Activated CD8-positive, alpha-beta T cell treated with anti-CD3 and anti-CD28 coated beads for 36 hours (primary cell): ENCODE results near the gene CEP131. TPM values are rescaled to one million over a fixed set of nuclear protein-coding genes. Genes with fewer than 3 reads are reported as not detected.

Source experiments
- ATAC-seq: fragments of 200-7000 bp; cut with Tn5 transposase; one replicate; pipeline ENCODE4 v1.10.0; 2021; ENCODE audit warnings: mild to moderate bottlenecking, moderate library complexity
- CTCF ChIA-PET: fragments of 350-600 bp; sonication (Branson Sonifier 250); formaldehyde crosslinking; loops from one replicate; lab custom pipeline; 2021; ENCODE audit warnings: antibody characterized with exemption; lab: Charles Lee
- POLR2A ChIA-PET: fragments of 350-600 bp; sonication (Branson Sonifier 250); formaldehyde crosslinking; loops from one replicate; lab custom pipeline; 2021; ENCODE audit warnings: antibody characterized with exemption; lab: Charles Lee
- DNase-seq: peaks from one replicate; pipeline ENCODE4 v3.0.0-alpha.2; 2020
- H3K27ac Mint-ChIP-seq: one replicate; pipeline ENCODE4 v1.8.0; 2021; ENCODE audit warnings: mild to moderate bottlenecking, mixed read lengths
- H3K27me3 Mint-ChIP-seq: one replicate; pipeline ENCODE4 v1.8.0; 2021; ENCODE audit warnings: mixed read lengths
- H3K36me3 Mint-ChIP-seq: one replicate; pipeline ENCODE4 v1.8.0; 2021; ENCODE audit warnings: low read depth, mixed read lengths
- H3K4me1 Mint-ChIP-seq: one replicate; pipeline ENCODE4 v1.8.0; 2021; ENCODE audit warnings: low read depth, mixed read lengths
- H3K4me3 Mint-ChIP-seq: one replicate; pipeline ENCODE4 v1.8.0; 2021; ENCODE audit warnings: mild to moderate bottlenecking, moderate library complexity, mixed read lengths
- H3K9me3 Mint-ChIP-seq: one replicate; pipeline ENCODE4 v1.8.0; 2021; ENCODE audit warnings: mixed read lengths
- intact Hi-C: fragments of 100-400 bp; cut with micrococcal nuclease; formaldehyde crosslinking; loops from one replicate; pipeline ENCODE4 v1.10.0; 2022
- total RNA-seq, 2 experiments: library from RNA; stranded (reverse); gene quantifications; one replicate each; pipeline ENCODE4 v1.2.3, GENCODE V29; 2021
- TF ChIP-seq, protein P1 (sequence below): fragments of 200-600 bp; IDR thresholded peaks from one replicate; pipeline ENCODE4 v1.8.0; 2022; ENCODE audit warnings: antibody characterized with exemption, mild to moderate bottlenecking

Gene CEP131
- total RNA-seq, 2 experiments from 2014 or later: 7.9 to 10.9 TPM

DNA sequence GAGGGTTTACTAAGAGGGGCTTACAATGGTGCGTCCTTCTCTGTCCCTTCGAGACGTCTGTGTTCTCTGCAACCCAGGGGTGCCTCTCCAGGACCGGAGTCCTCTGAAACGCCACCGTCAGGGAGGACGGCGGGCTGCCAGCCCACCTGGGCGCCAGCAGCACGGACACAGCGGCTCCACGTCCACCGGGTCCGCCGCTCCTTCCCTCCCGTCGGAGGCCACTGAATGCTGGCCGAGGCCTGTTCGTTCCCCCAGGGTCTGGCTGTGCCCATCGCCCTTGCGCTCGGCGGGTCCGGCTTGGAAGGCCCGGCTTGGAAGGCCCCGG, 15.7 kb upstream of the CEP131 start:
- no peak for DNase-seq

DNA sequence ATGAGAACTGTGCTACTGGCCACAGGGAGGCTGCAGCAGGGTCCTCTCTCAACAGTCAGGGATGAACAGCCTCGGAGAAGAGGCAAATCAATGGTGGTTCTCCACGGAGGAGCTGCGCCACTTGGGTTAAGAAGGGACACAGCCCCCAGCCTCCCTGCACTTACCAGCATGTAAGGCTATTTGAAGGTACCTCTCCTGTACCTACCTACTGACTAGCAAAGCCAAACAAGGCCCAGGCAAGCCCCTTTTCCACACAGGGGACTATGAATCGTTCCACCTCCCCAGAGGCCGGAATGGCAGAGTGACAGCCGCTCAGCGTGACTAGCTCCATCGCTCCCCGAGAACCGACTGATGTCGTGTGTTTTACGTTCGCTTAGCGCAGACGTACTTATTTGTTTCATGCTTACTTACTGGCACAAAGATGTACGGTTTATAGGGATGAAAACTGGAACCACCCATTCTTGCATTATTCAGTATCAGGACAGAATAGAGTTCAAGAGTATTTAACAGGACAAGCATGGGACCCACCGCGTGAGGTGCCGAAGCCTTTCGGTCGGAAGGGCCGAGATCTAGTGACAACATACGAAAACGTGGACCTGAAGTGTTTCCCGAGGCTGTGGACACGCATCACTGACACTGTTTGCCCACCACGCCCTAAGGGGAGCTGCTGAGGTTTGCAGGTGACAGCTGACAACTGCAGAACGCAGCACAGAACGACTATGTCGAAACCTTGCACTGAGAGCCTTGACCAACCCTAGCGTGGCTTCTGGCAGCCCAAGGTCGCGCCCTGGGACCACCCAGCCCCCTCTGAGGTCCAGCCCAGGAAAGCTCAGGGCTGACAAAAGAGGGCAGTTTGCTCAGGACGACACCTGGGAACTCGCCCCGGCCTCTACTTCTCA, 15.1 kb upstream of the CEP131 start:
- ATAC-seq (no peak), DNase-seq (no peak)
- peaks cover 24% of the 10 kb centered on the region for H3K36me3 Mint-ChIP-seq
- peaks cover 31% of the 10 kb centered on the region for H3K4me1 Mint-ChIP-seq
- CTCF ChIA-PET: interaction anchor here (0.8 to 5.5 kb wide), 5 partner anchors 8 to 364 kb away, joined by 3 to 30 read pairs (median 4); partner anchors contain the start of gene SLC38A10
- H3K4me3 Mint-ChIP-seq: peak overlapping the region; percentile 75
- intact Hi-C loops: no loop called here
- H3K27me3 Mint-ChIP-seq: no peaks in the 10 kb centered on the region
- TF ChIP-seq, protein P1, sequence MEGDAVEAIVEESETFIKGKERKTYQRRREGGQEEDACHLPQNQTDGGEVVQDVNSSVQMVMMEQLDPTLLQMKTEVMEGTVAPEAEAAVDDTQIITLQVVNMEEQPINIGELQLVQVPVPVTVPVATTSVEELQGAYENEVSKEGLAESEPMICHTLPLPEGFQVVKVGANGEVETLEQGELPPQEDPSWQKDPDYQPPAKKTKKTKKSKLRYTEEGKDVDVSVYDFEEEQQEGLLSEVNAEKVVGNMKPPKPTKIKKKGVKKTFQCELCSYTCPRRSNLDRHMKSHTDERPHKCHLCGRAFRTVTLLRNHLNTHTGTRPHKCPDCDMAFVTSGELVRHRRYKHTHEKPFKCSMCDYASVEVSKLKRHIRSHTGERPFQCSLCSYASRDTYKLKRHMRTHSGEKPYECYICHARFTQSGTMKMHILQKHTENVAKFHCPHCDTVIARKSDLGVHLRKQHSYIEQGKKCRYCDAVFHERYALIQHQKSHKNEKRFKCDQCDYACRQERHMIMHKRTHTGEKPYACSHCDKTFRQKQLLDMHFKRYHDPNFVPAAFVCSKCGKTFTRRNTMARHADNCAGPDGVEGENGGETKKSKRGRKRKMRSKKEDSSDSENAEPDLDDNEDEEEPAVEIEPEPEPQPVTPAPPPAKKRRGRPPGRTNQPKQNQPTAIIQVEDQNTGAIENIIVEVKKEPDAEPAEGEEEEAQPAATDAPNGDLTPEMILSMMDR: no peak
- peak overlapping the region; percentile 11 for H3K27ac Mint-ChIP-seq
- POLR2A ChIA-PET: interaction anchor here (0.5 to 5.0 kb wide), 10 partner anchors 8 to 315 kb away, joined by 3 to 26 read pairs (median 4); partner anchors contain the start of gene CEP131
- H3K9me3 Mint-ChIP-seq: no peaks in the 10 kb centered on the region

More for the DNA sequence above, 15.7 kb upstream of the CEP131 start:
- peaks cover 24% of the 10 kb centered on the region for H3K36me3 Mint-ChIP-seq
- intact Hi-C loops: no loop called here
- H3K4me1 Mint-ChIP-seq: peaks cover 31% of the 10 kb centered on the region
- TF ChIP-seq, protein P1: no peak
- peak overlapping the region; percentile 75 for H3K4me3 Mint-ChIP-seq
- no peak for ATAC-seq
- H3K27me3 Mint-ChIP-seq: no peaks in the 10 kb centered on the region
- H3K27ac Mint-ChIP-seq: no peak overlapping the region
- H3K9me3 Mint-ChIP-seq: no peaks in the 10 kb centered on the region
- ChIA-PET CTCF (interaction anchor here (0.8 to 5.5 kb wide), 7 partner anchors 9 to 246 kb away, joined by 3 to 30 read pairs (median 3); partner anchors contain the start of gene SLC38A10), POLR2A (interaction anchor here (0.5 to 5.0 kb wide), 11 partner anchors 10 to 464 kb away, joined by 3 to 26 read pairs (median 4); partner anchors contain the start of genes CEP131 and MRPL12)

DNA sequence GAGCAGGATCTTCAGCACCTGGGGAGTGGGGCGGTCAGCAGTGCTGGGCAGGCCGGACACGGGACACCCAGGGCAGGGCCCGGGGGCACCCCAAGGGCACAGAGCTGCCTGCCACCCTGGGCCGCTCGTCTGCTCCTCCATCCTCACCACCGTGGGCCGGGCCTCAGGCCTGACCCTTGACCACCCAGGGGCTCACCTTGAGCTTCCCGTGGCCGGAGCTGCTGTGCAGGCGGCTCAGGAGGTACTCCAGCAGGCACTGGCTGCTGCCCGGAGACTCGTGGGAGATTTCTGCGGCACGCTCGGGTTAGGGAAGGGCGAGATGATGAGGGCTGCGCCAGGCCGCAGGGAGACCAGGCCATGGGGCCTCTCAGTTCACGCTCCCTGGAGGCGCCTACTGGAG, 14.0 kb upstream of the CEP131 start:
- intact Hi-C loops: no loop called here
- TF ChIP-seq, protein P1: no peak
- H3K4me3 Mint-ChIP-seq: no peak overlapping the region
- H3K36me3 Mint-ChIP-seq: peaks cover 19% of the 10 kb centered on the region
- H3K9me3 Mint-ChIP-seq: no peaks in the 10 kb centered on the region
- no peaks in the 10 kb centered on the region for H3K27me3 Mint-ChIP-seq
- DNase-seq (no peak), ATAC-seq (no peak)
- ChIA-PET CTCF (interaction anchor here (1.2 kb wide), 1 partner anchor 365 kb away, joined by 4 read pairs; no protein-coding TSS in a partner anchor), POLR2A (interaction anchor here (5.0 kb wide), 1 partner anchor 11 kb away, joined by 26 read pairs; no protein-coding TSS in a partner anchor)
- peaks cover 25% of the 10 kb centered on the region for H3K4me1 Mint-ChIP-seq
- no peak overlapping the region for H3K27ac Mint-ChIP-seq

DNA sequence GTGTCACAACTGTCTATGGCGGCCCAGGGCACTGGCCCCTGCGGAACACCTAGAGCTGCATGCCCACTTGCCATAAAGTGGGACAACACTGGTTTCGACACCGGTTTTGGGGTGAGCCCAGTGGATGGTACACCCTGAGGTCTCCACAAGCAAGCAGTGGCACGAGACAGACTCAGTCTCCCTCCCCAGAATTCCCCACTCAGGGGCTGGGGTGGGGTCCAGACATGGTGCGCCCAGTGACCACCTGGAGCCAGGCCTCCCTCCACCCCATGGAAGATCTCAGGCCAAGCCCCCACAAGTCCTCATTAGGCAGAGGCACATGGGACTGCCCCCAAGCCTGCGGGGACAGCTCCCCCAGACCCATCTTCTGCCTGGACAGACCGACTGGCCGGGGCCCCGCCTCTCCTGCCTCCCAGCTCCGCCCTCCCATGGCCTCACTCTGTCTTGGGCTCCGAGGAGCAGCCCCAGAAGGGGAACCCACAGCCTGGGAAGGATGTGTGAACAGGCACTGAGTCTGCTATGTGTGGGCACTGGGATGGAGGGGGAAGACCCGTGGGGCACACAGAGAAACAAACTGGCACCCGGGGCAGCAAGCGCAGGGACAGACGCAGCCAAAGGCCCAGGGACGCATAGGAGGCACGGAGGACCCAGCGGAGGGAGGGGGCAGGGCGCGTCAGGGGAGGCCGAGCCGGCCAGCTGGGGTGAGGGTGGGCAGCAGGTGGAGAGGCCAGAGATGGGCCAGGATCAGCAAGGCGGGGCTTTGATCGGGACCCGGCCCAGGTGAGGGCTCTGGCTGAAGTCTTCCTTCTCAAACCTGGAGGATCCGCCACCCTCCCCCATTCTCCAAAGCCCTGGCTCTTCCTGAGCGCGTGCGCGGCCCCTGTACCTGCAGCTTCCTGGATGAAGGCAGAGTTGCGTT, 13.3 kb upstream of the CEP131 start:
- intact Hi-C loops: no loop called here
- H3K36me3 Mint-ChIP-seq: peaks cover 13% of the 10 kb centered on the region
- no peak overlapping the region for H3K4me3 Mint-ChIP-seq
- DNase-seq (no peak), ATAC-seq (no peak)
- H3K27me3 Mint-ChIP-seq: no peaks in the 10 kb centered on the region
- H3K27ac Mint-ChIP-seq: no peak overlapping the region
- H3K4me1 Mint-ChIP-seq: peaks cover 18% of the 10 kb centered on the region
- CTCF ChIA-PET: interaction anchor here (1.2 kb wide), 1 partner anchor 134 kb away, joined by 5 read pairs; no protein-coding TSS in a partner anchor
- H3K9me3 Mint-ChIP-seq: no peaks in the 10 kb centered on the region
- TF ChIP-seq, protein P1: no peak
- POLR2A ChIA-PET: no interaction called here
